ENCODE data around the gene PYGM.

The PYGM gene

GRCh38 chr11:64751136-64751535, 8.6 kb downstream of the PYGM start:
- Histone ChIP-seq H3K36me3 (no peaks in the 10 kb centered on the region), H3K4me3 (ENCODE audit: low read depth, low read length) (no peak overlapping the region), H3K9me3 (ENCODE audit: severe bottlenecking) (no peaks in the 10 kb centered on the region), H3K27ac (no peak overlapping the region), H3K27me3 (ENCODE audit: insufficient read depth, low read depth, severe bottlenecking) (no peaks in the 10 kb centered on the region)
- TF ChIP-seq CTCF (IDR thresholded peaks at IDR 0.05; ENCODE audit: low read depth, low read length), result no peak
- DNase-seq, result no peak

GRCh38 chr11:64750361-64751054, 9.3 kb downstream of the PYGM start:
- no peaks in the 10 kb centered on the region for H3K9me3 ChIP-seq (ENCODE audit: severe bottlenecking)
- TF ChIP-seq CTCF (IDR thresholded peaks at IDR 0.05; ENCODE audit: low read depth, low read length), result no peak
- H3K27me3 ChIP-seq (ENCODE audit: insufficient read depth, low read depth, severe bottlenecking), result no peaks in the 10 kb centered on the region
- DNase-seq, result no peak
- H3K27ac ChIP-seq, result no peak overlapping the region
- no peak overlapping the region for H3K4me3 ChIP-seq (ENCODE audit: low read depth, low read length)
- no peaks in the 10 kb centered on the region for H3K36me3 ChIP-seq

GRCh38 chr11:64747961-64748665, 11.7 kb downstream of the PYGM start:
- DNase-seq, result no peak
- TF ChIP-seq CTCF (IDR thresholded peaks at IDR 0.05; ENCODE audit: low read depth, low read length), result no peak
- H3K9me3 ChIP-seq (ENCODE audit: severe bottlenecking), result no peaks in the 10 kb centered on the region
- no peak overlapping the region for H3K4me3 ChIP-seq (ENCODE audit: low read depth, low read length)
- H3K27me3 ChIP-seq (ENCODE audit: insufficient read depth, low read depth, severe bottlenecking), result peaks cover 13% of the 10 kb centered on the region
- H3K36me3 ChIP-seq, result no peaks in the 10 kb centered on the region
- H3K27ac ChIP-seq, result no peak overlapping the region

GRCh38 chr11:64746486-64746885, 13.3 kb downstream of the PYGM start:
- DNase-seq, result no peak
- TF ChIP-seq CTCF (IDR thresholded peaks at IDR 0.05; ENCODE audit: low read depth, low read length), result no peak
- H3K36me3 ChIP-seq, result no peaks in the 10 kb centered on the region
- peaks cover 21% of the 10 kb centered on the region for H3K27me3 ChIP-seq (ENCODE audit: insufficient read depth, low read depth, severe bottlenecking)
- no peaks in the 10 kb centered on the region for H3K9me3 ChIP-seq (ENCODE audit: severe bottlenecking)
- no peak overlapping the region for H3K4me3 ChIP-seq (ENCODE audit: low read depth, low read length)
- H3K27ac ChIP-seq, result no peak overlapping the region

- Histone ChIP-seq H3K36me3 (no peaks in the 10 kb centered on the region), H3K27ac (no peak overlapping the region), H3K4me3 (ENCODE audit: low read depth, low read length) (peak overlapping the region; percentile 59), H3K9me3 (ENCODE audit: severe bottlenecking) (no peaks in the 10 kb centered on the region), H3K27me3 (ENCODE audit: insufficient read depth, low read depth, severe bottlenecking) (peaks cover 21% of the 10 kb centered on the region)
- TF ChIP-seq CTCF (IDR thresholded peaks at IDR 0.05; ENCODE audit: low read depth, low read length), result no peak
- DNase-seq, result peak; percentile 71
These were observed 14.0 kb downstream of the PYGM start for GRCh38 chr11:64745521-64746328.
